IMR-90 (cell line): ENCODE data around the gene IGIP. TPM values are rescaled to one million over a fixed set of nuclear protein-coding genes. Genes with fewer than 3 reads are reported as not detected.

ENCODE experiments used
- ATAC-seq: fragments of 200-7000 bp; cut with Tn5 transposase; 2 replicates; pipeline ENCODE4 v1.9.1; 2020; ENCODE audit warnings: low read depth, mild to moderate bottlenecking, moderate library complexity
- BruUV-seq: library from RNA; stranded (reverse); fragments of 400-500 nt; replicated peaks from 2 replicates; lab custom pipeline; 2021; lab: Mats Ljungman, UMichigan
- CTCF ChIA-PET: fragments of 300-600 bp; formaldehyde crosslinking; extraction: SDS; loops from one replicate; lab custom pipeline; 2021; ENCODE audit warnings: antibody characterized with exemption; lab: Yijun Ruan, JAX
- POLR2A ChIA-PET: fragments of 300-600 bp; sonication (Branson Sonifier 250); formaldehyde crosslinking; loops from one replicate; lab custom pipeline; 2022; ENCODE audit warnings: antibody characterized with exemption; ENCODE audit not compliant: unreplicated experiment; lab: Charles Lee
- DNase-seq: peaks from one replicate; pipeline ENCODE4 v3.0.0; 2013
- H2AFZ ChIP-seq: replicated peaks from 2 replicates; pipeline ENCODE3; 2013; ENCODE audit warnings: low read length, mild to moderate bottlenecking; ENCODE audit not compliant: poor library complexity
- H2AK5ac ChIP-seq: 2 replicates; pipeline ENCODE4 v1.6.1; 2013; ENCODE audit warnings: low read depth, low read length, inconsistent platforms
- H2AK9ac ChIP-seq: replicated peaks from 2 replicates; pipeline ENCODE3; 2013; ENCODE audit warnings: mild to moderate bottlenecking, low read depth, low read length, moderate library complexity; ENCODE audit not compliant: poor library complexity
- H2BK120ac ChIP-seq: 2 replicates; pipeline ENCODE4 v1.6.1; 2013; ENCODE audit warnings: low read depth, low read length, inconsistent platforms
- H2BK15ac ChIP-seq: 3 replicates; pipeline ENCODE4 v1.6.1; 2013; ENCODE audit warnings: low read depth, low read length, inconsistent platforms
- H2BK20ac ChIP-seq: 2 replicates; pipeline ENCODE4 v1.6.1; 2013; ENCODE audit warnings: low read depth, mild to moderate bottlenecking, inconsistent platforms, low read length, moderate library complexity
- H2BK5ac ChIP-seq: 2 replicates; pipeline ENCODE4 v1.6.1; 2013; ENCODE audit warnings: mild to moderate bottlenecking, low read depth, low read length, inconsistent platforms; ENCODE audit not compliant: poor library complexity, severe bottlenecking
- H3K14ac ChIP-seq: replicated peaks from 2 replicates; pipeline ENCODE4 v1.6.1; 2013; ENCODE audit warnings: low read depth, low read length, inconsistent platforms
- H3K18ac ChIP-seq: 2 replicates; pipeline ENCODE4 v1.6.1; 2013; ENCODE audit warnings: low read depth, low read length, control low read depth
- H3K23ac ChIP-seq: 2 replicates; pipeline ENCODE4 v1.6.1; 2013; ENCODE audit warnings: low read depth, low read length, inconsistent platforms
- H3K27ac ChIP-seq: 2 replicates; pipeline ENCODE4 v1.5.1; 2013; ENCODE audit warnings: mild to moderate bottlenecking, control low read depth, low read length; ENCODE audit not compliant: insufficient read depth
- H3K27me3 ChIP-seq: 2 replicates; pipeline ENCODE4 v1.6.1; 2013; ENCODE audit warnings: low read length; ENCODE audit not compliant: control insufficient read depth, insufficient read depth
- H3K36me3 ChIP-seq: 2 replicates; pipeline ENCODE4 v1.6.1; 2013; ENCODE audit warnings: low read length, mixed read lengths; ENCODE audit not compliant: control insufficient read depth, insufficient read depth
- H3K4ac ChIP-seq: 2 replicates; pipeline ENCODE4 v1.6.1; 2013; ENCODE audit warnings: low read depth, low read length, inconsistent platforms
- H3K4me1 ChIP-seq: 2 replicates; pipeline ENCODE4 v1.6.1; 2013; ENCODE audit warnings: low read length, mixed read lengths; ENCODE audit not compliant: control insufficient read depth, insufficient read depth
- H3K4me2 ChIP-seq: 2 replicates; pipeline ENCODE4 v1.6.1; 2013; ENCODE audit warnings: low read depth, mild to moderate bottlenecking, control low read depth, low read length, moderate library complexity
- H3K4me3 ChIP-seq: 2 replicates; pipeline ENCODE4 v1.5.1; 2013; ENCODE audit warnings: low read depth, mild to moderate bottlenecking, control low read depth, low read length, moderate library complexity; ENCODE audit not compliant: insufficient read depth
- H3K56ac ChIP-seq: 2 replicates; pipeline ENCODE4 v1.6.1; 2013; ENCODE audit warnings: low read length, inconsistent platforms; ENCODE audit not compliant: insufficient read depth; ENCODE audit errors: extremely low read depth
- H3K79me1 ChIP-seq, 2 experiments: 2 replicates each; pipeline ENCODE4 v1.6.1; 2013; ENCODE audit warnings: low read length in 2 of 2, inconsistent platforms in 1 of 2, low read depth in 1 of 2
- H3K9ac ChIP-seq: 2 replicates; pipeline ENCODE4 v1.6.1; 2013; ENCODE audit warnings: low read depth, low read length, control low read depth
- H3K9me1 ChIP-seq: 2 replicates; pipeline ENCODE4 v1.6.1; 2013; ENCODE audit warnings: low read length, inconsistent platforms; ENCODE audit not compliant: insufficient read depth
- H3K9me3 ChIP-seq: 2 replicates; pipeline ENCODE4 v1.6.1; 2013; ENCODE audit warnings: low read length; ENCODE audit not compliant: control insufficient read depth, insufficient read depth
- H4K20me1 ChIP-seq: 2 replicates; pipeline ENCODE4 v1.6.1; 2013; ENCODE audit warnings: low read length, inconsistent platforms; ENCODE audit not compliant: insufficient read depth
- H4K5ac ChIP-seq: 2 replicates; pipeline ENCODE4 v1.6.1; 2013; ENCODE audit warnings: mild to moderate bottlenecking, low read depth, low read length, control low read depth
- H4K8ac ChIP-seq, 2 experiments: 2 replicates each; pipeline ENCODE4 v1.6.1; 2013; ENCODE audit warnings: low read depth in 2 of 2, low read length in 2 of 2, control low read depth in 1 of 2, inconsistent platforms in 1 of 2
- H4K91ac ChIP-seq: 2 replicates; pipeline ENCODE4 v1.6.1; 2013; ENCODE audit warnings: low read depth, low read length, inconsistent platforms; ENCODE audit not compliant: insufficient read depth
- BHLHE40 ChIP-seq: fragments of 150-350 bp; IDR thresholded peaks from 2 replicates; pipeline ENCODE4 v1.6.1; 2016; ENCODE audit warnings: mild to moderate bottlenecking, low read depth, low read length
- CEBPB ChIP-seq: IDR thresholded peaks from 2 replicates; pipeline ENCODE4 v1.6.1; 2012; ENCODE audit warnings: low read depth, low read length, improper control_type of control experiment
- CHD1 ChIP-seq: IDR thresholded peaks from 2 replicates; pipeline ENCODE4 v1.6.1; 2012; ENCODE audit warnings: low read depth, low read length, improper control_type of control experiment
- CTCF ChIP-seq: conservative IDR thresholded peaks from 2 replicates; pipeline ENCODE4 v1.5.1; 2012; ENCODE audit warnings: mild to moderate bottlenecking, low read depth, low read length, improper control_type of control experiment
- ELK1 ChIP-seq: fragments of 150-350 bp; IDR thresholded peaks from 2 replicates; pipeline ENCODE4 v1.6.1; 2016; ENCODE audit warnings: low read depth, mild to moderate bottlenecking, low read length, moderate library complexity, borderline replicate concordance
- FOS ChIP-seq: fragments of 150-350 bp; IDR thresholded peaks from 2 replicates; pipeline ENCODE4 v1.6.1; 2016; ENCODE audit warnings: low read depth, low read length
- MAFK ChIP-seq: IDR thresholded peaks from 2 replicates; pipeline ENCODE4 v1.6.1; 2012; ENCODE audit warnings: low read depth, low read length, improper control_type of control experiment
- MAZ ChIP-seq: IDR thresholded peaks from 2 replicates; pipeline ENCODE4 v1.6.1; 2012; ENCODE audit warnings: low read depth, mild to moderate bottlenecking, low read length, improper control_type of control experiment, moderate library complexity, borderline replicate concordance
- MXI1 ChIP-seq: IDR thresholded peaks from 2 replicates; pipeline ENCODE4 v1.6.1; 2012; ENCODE audit warnings: low read depth, mild to moderate bottlenecking, low read length, moderate library complexity, borderline replicate concordance
- NFE2L2 ChIP-seq: fragments of 150-350 bp; IDR thresholded peaks from 2 replicates; pipeline ENCODE4 v1.6.1; 2016; ENCODE audit warnings: low read depth, mild to moderate bottlenecking, low read length
- POLR2A ChIP-seq: IDR thresholded peaks from 2 replicates; pipeline ENCODE4 v1.6.1; 2012; ENCODE audit warnings: mild to moderate bottlenecking, low read depth, low read length
- RAD21 ChIP-seq: IDR thresholded peaks from 2 replicates; pipeline ENCODE4 v1.6.1; 2012; ENCODE audit warnings: low read length, improper control_type of control experiment
- RCOR1 ChIP-seq: IDR thresholded peaks from 2 replicates; pipeline ENCODE4 v1.6.1; 2012; ENCODE audit warnings: mild to moderate bottlenecking, low read length, improper control_type of control experiment; ENCODE audit not compliant: insufficient replicate concordance
- RFX5 ChIP-seq: IDR thresholded peaks from 2 replicates; pipeline ENCODE4 v1.8.0; 2012; ENCODE audit warnings: low read depth, mild to moderate bottlenecking, low read length, moderate library complexity
- SMC3 ChIP-seq: fragments of 150-350 bp; IDR thresholded peaks from 2 replicates; pipeline ENCODE4 v1.6.1; 2016; ENCODE audit warnings: low read depth, mild to moderate bottlenecking, antibody characterized with exemption, low read length, moderate library complexity
- USF2 ChIP-seq: fragments of 150-350 bp; IDR thresholded peaks from 2 replicates; pipeline ENCODE4 v1.6.1; 2017; ENCODE audit warnings: mild to moderate bottlenecking, antibody characterized with exemption, low read length, low read depth
- WGBS, 2 experiments: methylation state at CpG; one replicate each; pipeline versions ENCODE4 v1.1.5 to v1.1.7; 2013; ENCODE audit warnings: missing lambda C conversion rate in 2 of 2; ENCODE audit not compliant: insufficient read length in 1 of 2; ENCODE audit errors: extremely low coverage in 2 of 2; 5-methylcytosine and 5-hydroxymethylcytosine counted together
- dilution Hi-C: fragments of 300-500 bp; cut with HindIII; formaldehyde crosslinking; loops from one replicate; pipeline ENCODE4 v1.14.3; 2018; ENCODE audit warnings: low sequenced_read_pairs; ENCODE audit not compliant: unreplicated experiment
- in situ Hi-C: fragments of 300-500 bp; cut with MboI; formaldehyde crosslinking; loops from 3 replicates; pipeline ENCODE4 v1.14.3; 2019; ENCODE audit warnings: low sequenced_read_pairs, inconsistent platforms, mixed read lengths
- intact Hi-C: fragments of 100-400 bp; cut with micrococcal nuclease; formaldehyde crosslinking; loops from 2 replicates; pipeline ENCODE4 v1.10.0; 2022
- polyA plus RNA-seq, 3 experiments: library from polyadenylated mRNA; depleted of rRNA; stranded (reverse); fragments of >200 nt; gene quantifications; 2 replicates each; pipeline ENCODE4 v1.2.3, GENCODE V29; 2012; ENCODE audit warnings: low replicate concordance in 1 of 3
- total RNA-seq: library from RNA; depleted of rRNA; stranded (reverse); fragments of >200 nt; gene quantifications from 2 replicates; pipeline ENCODE4 v1.2.3, GENCODE V29; 2012

IGIP gene
- total and polyA plus RNA-seq, 2 of the 4 experiments (the other 2 are of a cell fraction) = 1.2 to 5.0 TPM

- BruUV-seq = no TSS peak
- Histone ChIP-seq H3K18ac (no peak overlapping the region), H3K27me3 (no peaks in the 10 kb centered on the region; the same call in 1 of the 2 replicates), H2AK5ac (no peak overlapping the region), H3K79me1 (peaks cover 3 to 7% of the 10 kb centered on the region in 2 experiments; a peak in 3 of 4 replicates), H3K36me3 (no peaks in the 10 kb centered on the region), H3K4me3 (no peak overlapping the region), H2AK9ac (peak overlapping the region; percentile 25), H3K56ac (no peak overlapping the region), H2BK20ac (no peak overlapping the region), H4K20me1 (no peaks in the 10 kb centered on the region; the same call in none of the 2 replicates), H3K4ac (no peak overlapping the region), H3K4me2 (no peak overlapping the region), H4K91ac (no peak overlapping the region), H3K9ac (no peak overlapping the region), H2BK120ac (no peak overlapping the region), H4K8ac (no peak overlapping the region), H3K4me1 (no peaks in the 10 kb centered on the region), H4K5ac (no peak overlapping the region), H3K9me1 (0 out of 2 replicates have a peak, but pooled peaks cover 2% of the 10 kb centered on the region), H3K23ac (peak overlapping the region; percentile 23; the same call in 1 of the 2 replicates), H3K14ac (no peak overlapping the region), H2BK5ac (no peak overlapping the region), H2BK15ac (no peak overlapping the region), H2AFZ (peak overlapping the region; percentile 60), H3K27ac (no peak overlapping the region), H3K9me3 (no peaks in the 10 kb centered on the region)
- ChIA-PET CTCF (no interaction called here), POLR2A (no interaction called here)
- ATAC-seq = no peak
- dilution Hi-C loops (no loop called here), in situ Hi-C loops (no loop called here), intact Hi-C loops (no loop called here)
- DNase-seq = no peak
- 40% methylated on average over 1 of the region's 7 CpGs; no CpG with 5 or more reads in 1 of the 2 experiments for WGBS, 2 experiments
- no peak for TF ChIP-seq CHD1
- TF ChIP-seq RFX5 = no peak
- TF ChIP-seq POLR2A = no peak
- no peak for TF ChIP-seq SMC3
- no peak for TF ChIP-seq FOS
- no peak for TF ChIP-seq NFE2L2
- no peak for TF ChIP-seq MXI1
- TF ChIP-seq CTCF = no peak
- TF ChIP-seq CEBPB = no peak
- TF ChIP-seq BHLHE40 = no peak
- no peak for TF ChIP-seq RAD21
- no peak for TF ChIP-seq USF2
- no peak for TF ChIP-seq MAFK
- TF ChIP-seq MAZ = no peak
- TF ChIP-seq ELK1 = no peak
- TF ChIP-seq RCOR1 = no peak
Measured at GRCh38 chr5:140153255-140153654, 27.5 kb downstream of the IGIP start.
